Ovary (tissue), 9 donors: ENCODE results near the gene PDK3. TPM values are rescaled to one million over a fixed set of nuclear protein-coding genes. Genes with fewer than 3 reads are reported as not detected.

ENCODE experiments used
- DNase-seq, 5 donors: peaks; one replicate each; pipeline ENCODE4 v3.0.0-alpha.2; 2019 to 2020
- H3K27ac ChIP-seq, 2 donors: fragments of 200-600 bp; one replicate each; pipeline versions ENCODE4 v1.5.1 to v1.8.0; 2019 to 2022
- H3K27me3 ChIP-seq: fragments of 200-600 bp; one replicate; pipeline ENCODE4 v1.8.0; 2022
- H3K36me3 ChIP-seq: fragments of 200-600 bp; sonication (generic); one replicate; pipeline ENCODE4 v1.5.1; 2019
- H3K4me1 ChIP-seq: one replicate; pipeline ENCODE4 v1.8.1; 2013; ENCODE audit warnings: mild to moderate bottlenecking, moderate library complexity; ENCODE audit not compliant: insufficient read depth
- H3K4me3 ChIP-seq: fragments of 200-600 bp; sonication (generic); one replicate; pipeline ENCODE4 v1.5.1; 2017
- H3K9me3 ChIP-seq, 2 donors: fragments of 200-600 bp in 1 of 2; sonication (generic) in 1 of 2; one replicate each; pipeline versions ENCODE4 v1.5.1 to v1.8.1; 2013 to 2019; ENCODE audit warnings: mild to moderate bottlenecking in 1 of 2, moderate library complexity in 1 of 2
- EP300 ChIP-seq: sonication (generic); formaldehyde crosslinking; IDR thresholded peaks from one replicate; pipeline ENCODE4 v1.6.1; 2017; ENCODE audit warnings: antibody characterized with exemption
- POLR2A ChIP-seq: fragments of 450-650 bp; IDR thresholded peaks from one replicate; pipeline ENCODE4 v1.6.1; 2017; ENCODE audit warnings: antibody characterized with exemption, mild to moderate bottlenecking, moderate library complexity
- WGBS, 3 donors: extraction: QIAGEN DNeasy Blood & Tissue Kit in 1 of 3; methylation state at CpG; one replicate each; pipeline versions ENCODE4 v1.1.5 to v1.1.7; 2013 to 2017; 5-methylcytosine and 5-hydroxymethylcytosine counted together
- intact Hi-C, 4 donors: fragments of 100-400 bp; cut with DNase I; formaldehyde crosslinking; loops; one replicate each; pipeline versions ENCODE4 v1.11.0 to v1.15.1; 2022 to 2023
- polyA plus RNA-seq, 2 donors: library from polyadenylated mRNA; stranded (reverse); fragments of 200-250 nt in 1 of 2; fragments of 350-450 nt in 1 of 2; fragmentation: Illumina TruSeq in 1 of 2; extraction: RNeasy Lipid Tissue Mini Kit (QIAGEN cat#74804) in 1 of 2; gene quantifications; one replicate each; pipeline ENCODE4 v1.2.3, GENCODE V29; 2013 to 2014
- total RNA-seq, 7 donors: library from RNA; depleted of rRNA in 2 of 7; stranded (reverse); fragments of >200 nt in 2 of 7; fragmentation: NEBNext Ultra II Directional in 3 of 7; extraction: Animal tissue kit (Norgen Biotek cat#: 25700) in 3 of 7; gene quantifications; one replicate each; pipeline versions ENCODE4 v1.1.0 to v1.2.4, GENCODE V29; 2016 to 2023
- TF ChIP-seq, protein P1 (sequence below), 3 donors: fragments of 450-650 bp in 2 of 3; fragments of 200-600 bp in 1 of 3; IDR thresholded peaks; one replicate each; pipeline versions ENCODE4 v1.5.1 to v1.8.0; 2016 to 2022; ENCODE audit warnings: antibody characterized with exemption in 3 of 3, mild to moderate bottlenecking in 1 of 3
- donor health status: DM: no; HTN: no; CAD: no; lungs with moderate emphysema.
- donor health status: DM: no; HTN: no; CAD: no.
- donor health status: Bipolar disorder and iron deficiency.
- donor health status: DM: yes; HTN: yes; CAD: no.
- donor health status: DM: no; HTN: no; CAD: no.
- donor health status: DM: yes; HTN: yes; CAD: no.

PDK3 gene
- total and polyA plus RNA-seq, 9 donors = 3.1 to 30.9 (median 20.2) TPM

DNA sequence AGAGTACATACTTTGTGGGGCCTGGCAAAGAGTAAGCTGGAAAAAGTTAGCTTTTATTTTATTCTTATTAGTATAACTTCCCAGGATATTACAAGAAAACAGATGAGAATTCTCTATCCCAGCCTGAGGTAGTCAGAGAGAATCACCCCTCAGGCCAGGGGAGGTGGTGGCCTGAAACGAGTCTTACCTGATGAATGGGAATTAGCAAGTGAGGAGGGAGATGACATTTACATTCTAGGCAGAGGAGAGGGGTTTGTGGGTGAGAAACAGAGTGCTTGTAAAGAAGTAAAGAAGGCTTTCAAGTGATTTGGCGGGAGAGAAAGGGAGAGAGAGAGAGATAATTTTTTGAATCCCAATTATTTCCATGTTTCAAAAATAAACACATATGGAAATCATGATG lies 39.3 kb upstream of the PDK3 start:
- DNase-seq = no peak
- H3K4me1 ChIP-seq = peaks cover 2% of the 10 kb centered on the region
- TF ChIP-seq POLR2A (no peak), EP300 (no peak)
- TF ChIP-seq, protein P1, sequence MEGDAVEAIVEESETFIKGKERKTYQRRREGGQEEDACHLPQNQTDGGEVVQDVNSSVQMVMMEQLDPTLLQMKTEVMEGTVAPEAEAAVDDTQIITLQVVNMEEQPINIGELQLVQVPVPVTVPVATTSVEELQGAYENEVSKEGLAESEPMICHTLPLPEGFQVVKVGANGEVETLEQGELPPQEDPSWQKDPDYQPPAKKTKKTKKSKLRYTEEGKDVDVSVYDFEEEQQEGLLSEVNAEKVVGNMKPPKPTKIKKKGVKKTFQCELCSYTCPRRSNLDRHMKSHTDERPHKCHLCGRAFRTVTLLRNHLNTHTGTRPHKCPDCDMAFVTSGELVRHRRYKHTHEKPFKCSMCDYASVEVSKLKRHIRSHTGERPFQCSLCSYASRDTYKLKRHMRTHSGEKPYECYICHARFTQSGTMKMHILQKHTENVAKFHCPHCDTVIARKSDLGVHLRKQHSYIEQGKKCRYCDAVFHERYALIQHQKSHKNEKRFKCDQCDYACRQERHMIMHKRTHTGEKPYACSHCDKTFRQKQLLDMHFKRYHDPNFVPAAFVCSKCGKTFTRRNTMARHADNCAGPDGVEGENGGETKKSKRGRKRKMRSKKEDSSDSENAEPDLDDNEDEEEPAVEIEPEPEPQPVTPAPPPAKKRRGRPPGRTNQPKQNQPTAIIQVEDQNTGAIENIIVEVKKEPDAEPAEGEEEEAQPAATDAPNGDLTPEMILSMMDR (IDR thresholded peaks at IDR 0.05) = no peak
- intact Hi-C loops = no loop called here
- H3K27ac ChIP-seq = no peak overlapping the region
- H3K36me3 ChIP-seq = no peaks in the 10 kb centered on the region
- H3K9me3 ChIP-seq = no peaks in the 10 kb centered on the region
- H3K27me3 ChIP-seq = no peaks in the 10 kb centered on the region
- H3K4me3 ChIP-seq = no peak overlapping the region
- 60 to 67% (median 67%) methylated on average over 2 of the region's 2 CpGs for WGBS, 3 donors

DNA sequence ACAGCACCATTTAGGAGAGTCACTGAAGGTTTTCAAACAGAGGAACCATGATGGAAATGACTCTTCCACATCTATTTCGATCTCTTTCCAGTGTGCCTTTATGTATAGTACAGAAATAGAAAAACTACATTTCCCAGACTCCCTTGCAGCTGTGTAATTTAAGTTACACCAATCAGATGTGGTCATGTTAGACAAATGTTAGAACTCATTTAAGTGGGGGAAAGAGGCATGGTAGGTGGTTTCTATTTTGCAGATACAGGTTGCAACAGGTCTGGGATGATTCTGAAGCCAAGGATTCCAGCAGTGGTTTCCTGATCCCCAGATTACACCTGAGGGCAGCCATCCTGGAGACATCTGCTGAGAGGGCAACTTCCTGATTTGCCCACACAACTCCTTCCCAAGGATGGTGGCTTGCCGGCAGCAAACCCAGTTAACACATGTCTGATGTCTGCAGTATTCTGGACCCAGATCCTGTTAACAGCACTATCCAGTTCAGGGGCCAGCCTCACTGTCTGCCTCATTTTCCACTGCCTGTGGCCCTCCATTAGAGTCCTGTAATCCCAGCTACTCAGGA lies 38.7 kb upstream of the PDK3 start:
- H3K27ac ChIP-seq = peak overlapping the region in 1 of 2 donors; percentile 42
- H3K4me3 ChIP-seq = no peak overlapping the region
- 68 to 74% (median 73%) methylated on average over 2 of the region's 2 CpGs for WGBS, 3 donors

DNA sequence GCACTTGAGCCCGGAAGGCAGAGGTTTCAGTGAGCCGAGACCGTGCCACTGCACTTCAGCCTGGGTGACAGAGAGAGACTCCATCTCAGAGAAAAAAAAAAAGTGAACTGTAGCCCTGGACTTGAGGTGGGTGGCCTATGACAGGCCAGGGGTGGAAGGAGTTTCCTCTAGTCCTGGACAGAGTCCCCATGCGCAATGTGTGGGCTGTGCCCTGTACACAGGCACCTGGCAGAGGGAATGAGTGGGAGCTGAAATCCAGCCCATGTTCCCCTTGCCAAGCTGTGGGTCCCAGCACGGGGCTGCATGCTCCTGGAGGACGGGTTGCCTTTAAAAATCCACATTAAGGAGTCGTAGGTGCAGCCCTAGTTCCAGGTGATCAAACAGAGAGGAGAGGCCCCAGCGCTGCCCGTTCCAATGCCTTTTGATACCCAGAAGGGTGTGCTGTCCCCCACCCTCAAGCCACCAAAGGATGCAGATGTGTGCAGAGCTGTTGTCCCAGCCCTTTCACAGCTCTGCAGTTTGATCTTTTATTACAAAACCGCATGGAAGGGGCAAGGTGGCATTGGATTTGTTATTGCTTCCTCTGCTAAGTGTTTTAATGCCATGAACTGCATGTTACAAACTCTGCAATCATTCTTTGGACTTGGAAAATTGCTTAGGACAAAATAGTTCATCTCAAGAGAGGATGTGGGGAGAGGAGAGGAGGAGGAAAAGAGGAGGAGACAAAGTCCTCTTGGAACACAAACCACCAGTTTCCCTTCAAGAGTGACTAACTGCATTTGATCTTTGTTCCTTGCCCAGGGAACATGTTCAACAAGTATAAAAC lies 38.0 kb upstream of the PDK3 start:
- H3K36me3 ChIP-seq = no peaks in the 10 kb centered on the region
- H3K4me1 ChIP-seq = peaks cover 2% of the 10 kb centered on the region
- no peaks in the 10 kb centered on the region for H3K27me3 ChIP-seq
- 66 to 70% (median 69%) methylated on average over 10 of the region's 10 CpGs for WGBS, 3 donors
- H3K4me3 ChIP-seq = no peak overlapping the region
- no peaks in the 10 kb centered on the region for H3K9me3 ChIP-seq
- peak overlapping the region in 1 of 2 donors; percentile 64 for H3K27ac ChIP-seq
- TF ChIP-seq EP300 = no peak
- TF ChIP-seq POLR2A = no peak
- TF ChIP-seq, protein P1 (IDR thresholded peaks at IDR 0.05) = no peak
- DNase-seq = peak in 3 of 5 donors; percentile 12 to 35 (median 22)
- intact Hi-C loops = no loop called here

More for the DNA sequence above, 38.7 kb upstream of the PDK3 start:
- Histone ChIP-seq H3K36me3 (no peaks in the 10 kb centered on the region), H3K4me1 (peaks cover 2% of the 10 kb centered on the region), H3K27me3 (no peaks in the 10 kb centered on the region), H3K9me3 (no peaks in the 10 kb centered on the region)
- TF ChIP-seq POLR2A (no peak), EP300 (no peak)
- TF ChIP-seq, protein P1 (IDR thresholded peaks at IDR 0.05) = no peak
- intact Hi-C loops = no loop called here
- DNase-seq = no peak

DNA sequence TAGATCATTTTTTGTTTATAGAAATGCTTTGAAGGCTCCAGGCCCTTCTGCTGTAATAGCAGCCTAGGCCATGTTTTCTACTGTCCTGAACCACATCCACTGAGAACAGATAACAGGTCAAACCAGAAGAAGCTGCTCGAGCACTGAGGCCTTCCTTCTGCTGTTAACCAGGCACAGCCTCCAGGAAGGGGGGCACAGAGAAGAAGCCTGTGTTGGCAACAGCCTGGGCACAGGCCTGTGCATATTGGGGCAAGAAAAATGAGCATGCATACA lies 37.4 kb upstream of the PDK3 start:
- H3K36me3 ChIP-seq = no peaks in the 10 kb centered on the region
- 17 to 26% (median 20%) methylated on average over 1 of the region's 1 CpG for WGBS, 3 donors
- no peak overlapping the region for H3K4me3 ChIP-seq
- DNase-seq = peak in 2 of 5 donors; percentile 18 to 36
- peak overlapping the region in 1 of 2 donors; percentile 64 for H3K27ac ChIP-seq
- H3K9me3 ChIP-seq = no peaks in the 10 kb centered on the region
- TF ChIP-seq EP300 (no peak), POLR2A (no peak)
- TF ChIP-seq, protein P1 (IDR thresholded peaks at IDR 0.05) = no peak
- no peaks in the 10 kb centered on the region for H3K27me3 ChIP-seq
- peaks cover 2% of the 10 kb centered on the region for H3K4me1 ChIP-seq
- intact Hi-C loops = no loop called here
